ENCODE measurements around the gene PBX3. TPM values are rescaled to one million over a fixed set of nuclear protein-coding genes. Genes with fewer than 3 reads are reported as not detected.

The PBX3 gene
- total RNA-seq, 4 donors from 2014 or later: 5.1 to 360 (median 44.1) TPM

DNA sequence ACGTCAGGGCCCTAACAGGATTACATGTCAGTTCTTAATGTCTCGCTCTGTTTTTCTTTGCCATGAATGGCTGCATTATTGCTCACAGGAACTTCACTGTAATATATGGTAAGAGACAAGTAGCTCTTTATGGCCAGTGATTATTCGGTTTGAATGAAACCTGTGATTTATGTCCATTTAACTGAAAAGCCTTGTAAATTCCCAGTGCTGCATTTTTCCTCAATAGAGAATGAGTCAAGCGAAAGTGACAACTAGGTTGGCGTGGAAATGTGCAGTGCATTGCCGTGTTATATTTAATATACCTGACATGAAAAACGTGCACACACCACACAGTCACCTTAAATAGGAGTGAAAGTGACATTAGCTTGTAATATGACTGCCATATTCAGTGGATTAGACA is 163.1 kb downstream of the PBX3 start:
- DNase-seq: no peak
- Histone ChIP-seq H3K27me3 (no peaks in the 10 kb centered on the region), H3K36me3 (no peaks in the 10 kb centered on the region), H3K27ac (no peak overlapping the region), H3K4me3 (no peak overlapping the region), H3K4me1 (peaks cover 0 to 2% of the 10 kb centered on the region in 2 donors), H3K9me3 (no peaks in the 10 kb centered on the region)
- TF ChIP-seq, protein P1, sequence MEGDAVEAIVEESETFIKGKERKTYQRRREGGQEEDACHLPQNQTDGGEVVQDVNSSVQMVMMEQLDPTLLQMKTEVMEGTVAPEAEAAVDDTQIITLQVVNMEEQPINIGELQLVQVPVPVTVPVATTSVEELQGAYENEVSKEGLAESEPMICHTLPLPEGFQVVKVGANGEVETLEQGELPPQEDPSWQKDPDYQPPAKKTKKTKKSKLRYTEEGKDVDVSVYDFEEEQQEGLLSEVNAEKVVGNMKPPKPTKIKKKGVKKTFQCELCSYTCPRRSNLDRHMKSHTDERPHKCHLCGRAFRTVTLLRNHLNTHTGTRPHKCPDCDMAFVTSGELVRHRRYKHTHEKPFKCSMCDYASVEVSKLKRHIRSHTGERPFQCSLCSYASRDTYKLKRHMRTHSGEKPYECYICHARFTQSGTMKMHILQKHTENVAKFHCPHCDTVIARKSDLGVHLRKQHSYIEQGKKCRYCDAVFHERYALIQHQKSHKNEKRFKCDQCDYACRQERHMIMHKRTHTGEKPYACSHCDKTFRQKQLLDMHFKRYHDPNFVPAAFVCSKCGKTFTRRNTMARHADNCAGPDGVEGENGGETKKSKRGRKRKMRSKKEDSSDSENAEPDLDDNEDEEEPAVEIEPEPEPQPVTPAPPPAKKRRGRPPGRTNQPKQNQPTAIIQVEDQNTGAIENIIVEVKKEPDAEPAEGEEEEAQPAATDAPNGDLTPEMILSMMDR (IDR thresholded peaks at IDR 0.05): no peak
- no peak for TF ChIP-seq POLR2A (IDR thresholded peaks at IDR 0.05)
- intact Hi-C loops (cut with DNase I; ENCODE audit: low total_unique reads): no loop called here

DNA sequence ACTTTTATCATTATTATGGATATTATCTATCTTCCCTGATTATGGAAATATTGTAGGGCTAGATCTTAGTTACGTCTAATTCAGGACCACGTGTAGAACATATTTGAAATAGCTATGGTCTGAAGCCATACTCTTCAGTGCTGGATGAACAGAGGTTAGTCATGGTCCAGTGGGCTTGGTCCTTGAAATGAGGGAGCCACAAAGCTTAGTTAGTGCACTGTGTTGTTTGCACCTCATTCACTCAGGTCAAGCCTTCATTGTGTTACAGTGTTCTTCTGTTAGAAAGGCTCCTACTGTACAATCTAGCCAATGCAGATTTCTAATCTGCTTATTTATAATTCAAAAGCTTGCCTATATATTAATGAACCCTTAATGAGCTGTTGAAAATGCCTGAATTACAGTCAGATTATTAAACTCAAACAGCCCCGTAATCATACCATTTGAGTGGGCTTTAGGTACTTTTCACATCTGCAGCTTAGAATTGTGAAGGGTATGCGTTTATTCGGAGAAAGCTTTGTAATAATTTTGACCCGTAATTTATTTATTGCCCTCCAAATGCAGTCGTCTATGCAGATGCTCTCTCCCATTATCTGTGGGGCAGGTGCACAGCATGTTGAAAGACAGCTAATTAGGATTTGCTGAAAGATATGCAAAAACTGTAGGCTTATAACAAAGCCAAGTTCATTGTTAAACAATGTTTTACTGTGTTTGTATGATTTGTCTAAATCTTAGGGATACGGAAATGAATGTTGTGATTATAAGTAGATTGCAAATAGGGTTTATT is 164.9 kb downstream of the PBX3 start:
- no peak for TF ChIP-seq POLR2A (IDR thresholded peaks at IDR 0.05)
- TF ChIP-seq, protein P1 (IDR thresholded peaks at IDR 0.05): no peak
- Histone ChIP-seq H3K4me3 (no peak overlapping the region), H3K36me3 (no peaks in the 10 kb centered on the region), H3K27ac (no peak overlapping the region), H3K9me3 (no peaks in the 10 kb centered on the region), H3K4me1 (no peaks in the 10 kb centered on the region), H3K27me3 (no peaks in the 10 kb centered on the region)
- no peak for DNase-seq
- intact Hi-C loops (cut with DNase I; ENCODE audit: low total_unique reads): no loop called here

DNA sequence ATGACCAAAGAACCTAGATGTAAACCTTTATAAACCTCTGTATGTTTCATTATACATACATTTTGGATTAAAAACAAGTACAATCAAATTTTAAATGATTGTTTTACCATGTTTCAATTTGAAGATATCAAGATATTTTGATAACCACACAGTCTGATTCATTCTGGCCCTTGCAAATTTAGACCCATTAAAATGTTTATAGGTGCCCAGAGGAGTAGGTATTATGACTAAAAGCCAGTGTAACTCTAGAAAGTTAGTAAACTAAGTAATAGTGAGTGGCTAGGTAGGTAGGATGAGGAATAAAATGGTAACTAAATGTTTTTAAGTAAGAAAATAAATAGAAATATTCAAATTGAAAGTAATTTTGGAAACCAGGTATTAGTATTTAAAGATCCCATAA is 165.5 kb downstream of the PBX3 start:
- DNase-seq: no peak
- Histone ChIP-seq H3K36me3 (no peaks in the 10 kb centered on the region), H3K27ac (no peak overlapping the region), H3K4me1 (no peaks in the 10 kb centered on the region), H3K4me3 (no peak overlapping the region), H3K9me3 (no peaks in the 10 kb centered on the region), H3K27me3 (no peaks in the 10 kb centered on the region)
- no peak for TF ChIP-seq POLR2A (IDR thresholded peaks at IDR 0.05)
- TF ChIP-seq, protein P1 (IDR thresholded peaks at IDR 0.05): no peak
- intact Hi-C loops (cut with DNase I; ENCODE audit: low total_unique reads): no loop called here

DNA sequence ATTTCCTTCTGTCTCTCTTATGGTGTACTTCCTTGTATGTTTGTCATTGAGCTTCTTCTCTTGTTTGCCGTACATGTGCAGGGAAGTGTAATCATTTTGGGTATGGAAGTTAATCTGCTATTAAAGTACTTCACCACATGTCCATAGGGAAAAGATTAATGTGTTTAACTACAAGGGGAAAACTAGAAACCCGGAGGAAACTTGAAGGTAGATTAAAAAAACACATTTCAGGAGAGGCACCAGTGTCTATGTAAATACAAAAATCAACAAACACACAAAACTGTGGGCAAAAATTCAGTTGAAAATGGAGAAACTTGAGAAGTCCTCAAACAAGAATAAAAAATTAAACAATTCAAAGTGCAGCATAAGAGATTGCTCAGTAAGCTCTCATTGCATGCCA is 166.4 kb downstream of the PBX3 start:
- H3K9me3 ChIP-seq: no peaks in the 10 kb centered on the region
- no peak overlapping the region for H3K27ac ChIP-seq
- H3K4me1 ChIP-seq: no peaks in the 10 kb centered on the region
- H3K4me3 ChIP-seq: no peak overlapping the region
- no peaks in the 10 kb centered on the region for H3K27me3 ChIP-seq
- DNase-seq: no peak
- H3K36me3 ChIP-seq: no peaks in the 10 kb centered on the region
- TF ChIP-seq POLR2A (IDR thresholded peaks at IDR 0.05): no peak
- TF ChIP-seq, protein P1 (IDR thresholded peaks at IDR 0.05): no peak
- intact Hi-C loops (cut with DNase I; ENCODE audit: low total_unique reads): no loop called here

DNA sequence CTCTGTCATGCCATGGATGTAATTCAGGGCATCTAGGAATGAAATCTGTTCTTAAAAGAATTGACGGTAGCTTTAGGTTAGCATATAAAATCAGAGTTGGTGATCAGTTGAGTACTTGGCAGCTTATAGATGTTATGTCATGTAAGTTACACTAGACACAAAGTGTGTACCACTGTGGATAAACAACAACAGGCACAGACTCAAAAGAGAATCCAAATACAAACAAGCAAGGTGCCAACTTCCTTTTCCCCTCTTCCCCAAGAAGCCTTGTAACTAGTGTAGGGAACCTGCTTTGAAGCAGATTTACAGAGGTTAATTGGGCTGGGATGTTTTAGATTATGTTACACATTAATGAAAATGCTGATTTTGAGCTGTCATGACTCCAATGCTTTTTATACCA is 167.2 kb downstream of the PBX3 start:
- DNase-seq: no peak
- intact Hi-C loops (cut with DNase I; ENCODE audit: low total_unique reads): no loop called here
- TF ChIP-seq, protein P1 (IDR thresholded peaks at IDR 0.05): no peak
- TF ChIP-seq POLR2A (IDR thresholded peaks at IDR 0.05): no peak
- H3K4me3 ChIP-seq: no peak overlapping the region
- H3K27ac ChIP-seq: no peak overlapping the region
- no peaks in the 10 kb centered on the region for H3K9me3 ChIP-seq
- no peaks in the 10 kb centered on the region for H3K27me3 ChIP-seq
- H3K36me3 ChIP-seq: no peaks in the 10 kb centered on the region
- no peaks in the 10 kb centered on the region for H3K4me1 ChIP-seq
